ENCODE results near the gene YIPF4. TPM values are rescaled to one million over a fixed set of nuclear protein-coding genes. Genes with fewer than 3 reads are reported as not detected.

Gene YIPF4
- total and polyA plus RNA-seq, 2 of the 4 experiments (the other 2 are of a cell fraction) = 3.6 to 6.8 TPM

- peak; percentile 20 for DNase-seq
- Histone ChIP-seq H2AFZ (replicated peaks; ENCODE audit: low read length, poor library complexity) (no peak overlapping the region), H4K5ac (ENCODE audit: low read depth, low read length) (no peak overlapping the region), H2AK5ac (ENCODE audit: low read depth, low read length) (no peak overlapping the region), H3K27me3 (ENCODE audit: control insufficient read depth, insufficient read depth, low read length) (no peaks in the 10 kb centered on the region), H3K9me3 (ENCODE audit: control insufficient read depth, insufficient read depth, low read length) (no peaks in the 10 kb centered on the region), H3K9ac (ENCODE audit: low read depth, low read length) (no peak overlapping the region), H4K8ac (ENCODE audit: low read depth in 2 of 2, low read length in 2 of 2) (no peak overlapping the region), H2BK5ac (ENCODE audit: low read depth, low read length, poor library complexity, severe bottlenecking) (no peak overlapping the region), H3K4me2 (ENCODE audit: low read depth, low read length) (no peak overlapping the region), H3K56ac (ENCODE audit: extremely low read depth, insufficient read depth, low read length) (no peak overlapping the region), H3K23ac (ENCODE audit: low read depth, low read length) (no peak overlapping the region), H2BK20ac (ENCODE audit: low read depth, low read length) (no peak overlapping the region), H2AK9ac (replicated peaks; ENCODE audit: low read depth, low read length, poor library complexity) (no peak overlapping the region), H3K4ac (ENCODE audit: low read depth, low read length) (no peak overlapping the region), H3K27ac (ENCODE audit: insufficient read depth, low read length) (no peak overlapping the region), H4K20me1 (ENCODE audit: insufficient read depth, low read length) (no peaks in the 10 kb centered on the region), H3K14ac (replicated peaks; ENCODE audit: low read depth, low read length) (no peak overlapping the region), H2BK15ac (ENCODE audit: low read depth, low read length) (no peak overlapping the region), H3K4me1 (ENCODE audit: control insufficient read depth, insufficient read depth, low read length) (peaks cover 3% of the 10 kb centered on the region; the same call in 1 of the 2 replicates), H2BK120ac (ENCODE audit: low read depth, low read length) (no peak overlapping the region), H4K91ac (ENCODE audit: insufficient read depth, low read depth, low read length) (no peak overlapping the region), H3K36me3 (ENCODE audit: control insufficient read depth, insufficient read depth, low read length) (no peaks in the 10 kb centered on the region), H3K18ac (ENCODE audit: low read depth, low read length) (no peak overlapping the region), H3K9me1 (ENCODE audit: insufficient read depth, low read length) (no peaks in the 10 kb centered on the region), H3K4me3 (ENCODE audit: insufficient read depth, low read depth, low read length) (no peak overlapping the region), H3K79me1 (ENCODE audit: low read depth in 1 of 2, low read length in 2 of 2) (no peaks in the 10 kb centered on the region)
- ChIA-PET POLR2A (ENCODE audit: unreplicated experiment) (no interaction called here), CTCF (interaction anchor here (0.6 kb wide), 1 partner anchor 366 kb away, joined by 3 read pairs; no protein-coding TSS in a partner anchor)
- TF ChIP-seq RFX5 (IDR thresholded peaks at IDR 0.05; ENCODE audit: low read depth, low read length) (no peak), MAFK (IDR thresholded peaks at IDR 0.05; ENCODE audit: low read depth, low read length) (no peak), NFE2L2 (IDR thresholded peaks at IDR 0.05; ENCODE audit: low read depth, low read length) (no peak), CEBPB (IDR thresholded peaks at IDR 0.05; ENCODE audit: low read depth, low read length) (no peak), BHLHE40 (IDR thresholded peaks at IDR 0.05; ENCODE audit: low read depth, low read length) (no peak), MAZ (IDR thresholded peaks at IDR 0.05; ENCODE audit: borderline replicate concordance, low read depth, low read length) (no peak), CTCF (conservative IDR thresholded peaks at IDR 0.05; ENCODE audit: low read depth, low read length) (no peak), RCOR1 (IDR thresholded peaks at IDR 0.05; ENCODE audit: insufficient replicate concordance, low read length) (no peak), RAD21 (IDR thresholded peaks at IDR 0.05; ENCODE audit: low read length) (no peak), ELK1 (IDR thresholded peaks at IDR 0.05; ENCODE audit: borderline replicate concordance, low read depth, low read length) (no peak), MXI1 (IDR thresholded peaks at IDR 0.05; ENCODE audit: borderline replicate concordance, low read depth, low read length) (no peak), FOS (IDR thresholded peaks at IDR 0.05; ENCODE audit: low read depth, low read length) (no peak), SMC3 (IDR thresholded peaks at IDR 0.05; ENCODE audit: low read depth, low read length) (no peak)
- no TSS peak for BruUV-seq (replicated peaks)
- in situ Hi-C loops (cut with MboI; ENCODE audit: low sequenced_read_pairs) = no loop called here
- no peak for ATAC-seq (ENCODE audit: low read depth)
- dilution Hi-C loops (cut with HindIII; ENCODE audit: low sequenced_read_pairs, unreplicated experiment) = no loop called here
- intact Hi-C loops (cut with micrococcal nuclease) = no loop called here
- WGBS, 2 experiments (ENCODE audit: extremely low coverage in 2 of 2, insufficient read length in 1 of 2) = no CpG with 5 or more reads among the region's 2 CpGs
Measured at GRCh38 chr2:32330136-32330535, 52.4 kb downstream of the YIPF4 start.

Measured in IMR-90 (cell line).